DMS53 (cell line): Measurements from ENCODE around the gene HDAC4.

Experiments
- DNase-seq: peaks from one replicate; lab custom pipeline; 2025; lab: John Stamatoyannopoulos, UW

Gene HDAC4

DNA sequence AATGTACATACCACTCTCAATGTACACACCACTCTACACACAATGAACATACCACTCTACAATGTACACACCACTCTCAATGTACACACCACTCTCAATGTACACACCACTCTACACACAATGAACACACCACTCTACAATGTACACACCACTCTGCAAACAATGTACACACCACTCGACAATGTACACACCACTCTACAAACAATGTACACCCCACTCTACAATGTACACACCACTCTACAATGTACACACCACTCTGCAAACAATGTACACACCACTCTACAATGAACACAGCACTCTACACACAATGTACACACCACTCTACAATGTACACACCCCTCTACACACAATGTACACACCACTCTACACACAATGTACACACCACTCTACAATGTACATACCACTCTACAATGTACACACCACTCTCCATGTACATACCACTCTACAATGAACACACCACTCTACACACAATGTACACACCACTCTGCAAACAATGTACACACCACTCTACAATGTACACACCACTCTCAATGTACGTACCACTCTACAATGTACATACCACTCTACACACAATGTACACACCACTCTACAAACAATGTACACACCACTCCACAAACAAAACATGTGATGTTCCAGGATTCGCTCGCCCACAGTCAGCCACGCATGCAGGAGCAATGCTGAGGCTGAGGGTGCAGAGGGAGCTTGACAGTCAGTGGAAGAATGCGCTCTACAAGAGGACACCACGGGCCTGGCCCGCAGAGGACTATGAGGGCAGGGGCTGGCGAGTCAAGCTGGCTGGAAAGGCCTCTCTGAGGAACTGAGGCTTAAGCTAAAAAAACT lies 118.2 kb downstream of the HDAC4 start:
- peak; percentile 47 for DNase-seq

DNA sequence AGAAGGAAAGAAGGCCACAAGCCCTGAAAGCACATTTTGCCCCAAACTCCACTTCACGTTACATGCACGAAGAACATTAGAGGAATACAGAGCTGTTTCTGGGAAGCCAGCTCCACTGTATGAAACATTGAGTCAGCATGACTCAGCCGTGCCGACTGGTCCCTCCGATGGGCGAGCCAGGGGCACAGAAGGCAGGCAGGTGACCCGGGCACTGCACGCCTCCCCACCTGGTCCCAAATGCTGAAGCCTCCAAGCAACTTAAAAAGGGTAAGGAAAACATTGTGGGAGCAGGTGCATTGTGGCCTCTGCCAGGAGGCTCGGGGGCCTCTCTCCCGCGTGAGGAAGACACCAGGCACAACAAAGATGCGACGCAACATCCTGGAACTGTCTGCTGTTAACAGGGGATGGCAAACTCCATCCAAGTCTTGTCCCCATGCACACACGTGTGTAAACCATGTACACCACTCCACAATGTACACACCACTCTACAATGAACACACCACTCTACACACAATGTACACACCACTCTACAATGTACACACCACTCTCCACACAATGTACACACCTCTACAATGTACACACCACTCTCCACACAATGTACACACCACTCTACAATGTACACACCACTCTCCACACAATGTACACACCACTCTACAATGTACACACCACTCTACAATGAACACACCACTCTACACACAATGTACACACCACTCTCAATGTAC lies 120.4 kb downstream of the HDAC4 start:
- DNase-seq = peak; percentile 90

DNA sequence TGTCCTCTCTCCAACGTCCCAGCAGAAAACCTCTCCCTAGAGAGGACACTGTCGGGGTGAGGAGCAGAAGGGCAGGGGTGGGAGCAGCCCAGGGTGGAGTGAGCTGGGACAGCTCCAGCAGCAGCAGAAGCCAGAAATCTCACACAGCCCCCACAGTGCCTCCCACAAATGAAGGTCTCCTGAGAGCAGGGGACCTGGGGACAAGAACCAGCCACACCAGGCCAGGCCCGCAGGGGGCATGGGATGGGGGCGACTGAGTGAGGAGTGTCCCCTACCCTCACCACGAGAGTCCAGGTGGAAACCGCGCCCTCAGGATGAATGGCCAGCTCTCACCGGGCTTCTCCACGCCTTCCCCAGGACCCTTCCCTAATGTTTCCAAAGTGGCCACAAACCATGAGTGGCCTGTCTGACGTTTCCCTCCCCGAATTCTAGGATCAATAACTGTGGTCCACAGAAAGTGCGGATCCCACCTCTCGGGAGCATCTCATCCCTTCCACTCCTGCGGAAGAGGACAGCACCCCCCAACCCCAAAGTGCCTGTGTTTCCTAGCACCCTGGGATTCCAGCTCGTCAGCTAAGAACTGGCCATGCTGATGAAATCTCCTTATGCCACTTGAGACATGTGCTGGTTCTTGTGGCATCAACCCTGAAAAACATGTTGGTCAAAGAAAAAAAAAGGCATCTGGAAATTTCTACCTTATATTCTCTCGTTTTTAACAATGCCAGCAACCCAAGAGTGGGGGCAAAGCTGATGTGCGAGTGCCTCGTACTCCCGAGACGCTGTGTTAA lies 121.1 kb downstream of the HDAC4 start:
- no peak for DNase-seq

DNA sequence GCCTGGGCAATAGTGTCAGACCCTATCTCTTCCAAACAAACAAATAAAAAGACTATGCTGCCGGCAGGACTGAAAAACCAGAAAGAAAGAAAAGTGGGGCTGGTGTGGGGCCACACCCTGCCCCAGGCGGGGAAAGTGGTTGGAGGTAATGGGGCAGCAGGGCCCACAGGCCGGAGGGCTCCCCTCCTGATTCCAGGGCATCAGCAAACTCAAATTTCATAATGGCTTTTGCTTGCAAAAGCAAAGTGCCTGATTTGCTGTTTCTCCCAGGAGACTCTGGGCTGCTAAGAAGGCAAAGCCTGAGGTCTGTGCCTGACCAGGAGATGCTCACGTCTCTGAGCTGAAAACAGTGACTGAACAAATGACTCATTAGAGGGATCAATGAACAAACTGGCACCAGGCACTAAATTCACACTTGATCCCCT lies 121.9 kb downstream of the HDAC4 start:
- DNase-seq = no peak

DNA sequence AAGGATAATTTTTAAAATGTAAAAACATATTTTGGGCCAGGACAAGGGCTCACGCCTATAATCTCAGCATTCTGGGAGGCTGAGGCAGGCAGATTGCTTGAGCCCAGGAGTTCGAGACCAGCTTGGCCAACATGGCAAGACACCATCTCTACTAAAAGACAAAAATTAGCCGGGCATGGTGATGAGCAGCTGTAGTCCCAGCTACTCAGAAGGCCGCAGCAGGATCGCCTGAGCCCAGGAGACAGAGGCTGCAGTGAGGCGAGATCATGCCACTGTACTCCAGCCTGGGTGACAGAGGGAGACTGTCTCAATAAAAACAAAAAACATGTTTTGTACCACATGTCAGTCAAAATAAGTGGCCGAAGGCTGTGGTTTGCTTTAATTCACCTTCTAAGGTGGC lies 122.5 kb downstream of the HDAC4 start:
- DNase-seq = no peak

DNA sequence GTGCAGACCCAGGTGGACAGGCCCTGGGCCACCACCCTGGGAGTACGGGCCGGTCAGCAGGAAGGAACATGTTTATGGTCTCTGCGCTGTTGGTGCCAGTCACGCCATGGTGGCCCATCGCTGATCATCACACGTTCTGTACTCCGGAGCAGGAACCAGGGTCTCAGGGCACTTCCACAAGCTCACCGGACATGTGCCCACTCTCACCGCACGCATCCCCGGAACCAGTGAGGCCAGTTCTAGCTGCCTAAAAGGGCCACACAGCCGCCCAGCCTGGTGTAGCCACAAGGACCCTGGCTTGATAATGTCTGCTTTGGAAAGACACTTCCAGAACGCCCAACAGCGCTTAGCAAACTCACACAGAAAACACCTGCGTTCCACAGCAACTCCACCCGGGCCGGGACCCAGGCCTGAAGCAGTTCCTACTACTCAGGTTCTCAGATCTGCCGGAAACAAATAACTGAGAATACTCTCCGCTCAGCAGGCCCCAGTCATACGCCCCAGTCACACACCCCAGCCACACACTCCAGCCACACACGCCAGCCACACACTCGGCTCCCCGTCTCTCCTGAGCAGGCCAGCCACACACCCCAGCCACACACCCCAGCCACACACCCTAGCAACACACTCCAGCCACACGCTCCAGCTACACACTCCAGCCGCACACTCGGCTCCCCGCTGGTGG lies 123.3 kb downstream of the HDAC4 start:
- DNase-seq = no peak

DNA sequence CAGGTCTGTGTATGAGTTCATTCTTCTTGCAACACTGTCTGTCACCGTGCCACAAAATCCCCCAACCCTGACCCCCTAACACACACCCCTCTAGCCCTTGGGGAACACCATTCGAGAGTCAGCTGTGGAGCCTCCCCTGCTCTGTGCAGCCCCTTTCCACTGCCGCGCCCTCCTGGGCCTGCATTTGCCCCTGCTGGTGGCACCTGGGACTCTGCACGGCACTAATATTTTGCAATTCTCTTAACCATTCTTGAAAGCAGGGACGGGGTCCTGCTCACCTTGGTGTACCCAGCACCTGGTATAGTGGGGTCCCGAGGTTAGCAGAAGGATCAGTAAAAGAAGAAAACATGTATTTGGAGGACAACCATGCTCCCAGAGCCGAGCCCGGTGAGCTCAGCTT lies 124.0 kb downstream of the HDAC4 start:
- peak; percentile 33 for DNase-seq

DNA sequence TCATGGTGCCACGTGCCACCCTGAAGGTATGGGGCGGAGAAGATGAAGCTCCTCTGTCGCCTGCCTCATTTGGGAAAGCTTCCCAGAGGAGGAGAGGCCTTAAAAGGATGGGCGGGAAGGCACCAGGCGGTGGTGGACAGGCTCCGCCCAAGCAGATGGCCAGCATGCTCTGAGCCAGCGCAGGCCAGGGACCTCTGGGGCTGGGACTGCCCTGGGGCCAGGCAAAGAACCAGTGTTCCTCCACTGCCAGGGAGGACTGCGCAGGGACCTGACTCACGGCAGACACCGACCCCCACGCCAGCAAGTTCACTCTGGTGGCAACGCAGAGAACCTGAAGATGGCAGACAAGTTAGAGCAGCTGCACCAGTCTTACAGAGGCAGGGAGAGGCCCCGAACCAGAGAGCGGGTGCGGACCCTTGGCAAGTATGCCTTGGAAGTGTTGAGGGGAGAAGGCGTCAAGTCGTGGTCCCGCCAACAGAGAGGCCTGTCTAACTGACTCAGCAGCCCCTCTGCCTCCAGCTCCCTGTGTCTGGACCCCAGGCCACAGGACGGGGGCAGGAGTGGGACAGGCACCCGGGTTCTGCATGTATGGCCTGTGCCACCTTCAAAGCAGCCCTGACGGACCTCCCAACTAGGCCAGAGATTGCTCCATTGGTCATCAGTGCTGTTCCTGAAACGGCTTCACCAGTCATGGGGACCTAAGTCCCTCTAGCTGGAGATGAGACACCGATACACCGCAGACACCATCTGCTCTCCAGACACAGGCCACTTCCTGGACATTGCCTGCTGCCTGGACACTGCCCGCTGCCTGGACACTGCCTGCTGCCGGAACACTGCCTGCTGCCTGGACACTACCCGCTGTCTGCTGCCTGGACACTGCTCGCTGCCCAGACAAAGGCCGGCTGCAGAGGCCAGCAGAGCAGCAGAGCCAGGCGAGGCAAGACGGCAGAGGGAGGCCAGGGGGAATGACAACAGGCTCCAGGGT lies 124.7 kb downstream of the HDAC4 start:
- peak; percentile 92 for DNase-seq

DNA sequence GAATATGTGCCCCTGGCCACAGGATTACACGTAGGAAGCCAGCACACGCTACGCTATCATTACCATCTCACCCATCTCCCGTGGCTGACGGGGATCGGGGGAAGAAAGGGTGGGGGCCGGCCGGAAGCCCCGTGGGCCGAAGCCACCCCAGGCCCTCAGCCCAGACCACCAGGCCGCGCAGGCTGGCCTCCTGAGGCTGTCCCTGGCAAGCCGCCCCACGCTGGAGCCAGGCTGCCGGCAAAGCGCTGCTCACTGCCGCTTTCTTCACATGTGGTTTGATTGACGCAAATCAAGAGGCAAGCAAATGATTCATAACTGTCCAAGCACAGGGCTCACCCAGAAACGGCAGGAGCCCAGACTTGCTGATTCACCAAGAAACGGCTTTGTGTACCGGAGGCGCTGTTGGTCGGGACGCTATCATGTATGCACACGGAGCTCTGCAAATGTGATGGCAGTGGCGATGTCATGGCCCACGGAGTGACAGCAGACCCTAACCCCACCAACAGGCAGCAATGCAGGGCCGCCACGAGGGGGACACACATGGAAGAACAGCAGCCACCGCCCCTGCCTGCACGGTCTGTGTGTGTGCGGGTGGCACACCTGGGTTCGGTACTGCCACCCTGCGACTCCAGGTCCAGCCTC lies 125.7 kb downstream of the HDAC4 start:
- peak; percentile 98 for DNase-seq

DNA sequence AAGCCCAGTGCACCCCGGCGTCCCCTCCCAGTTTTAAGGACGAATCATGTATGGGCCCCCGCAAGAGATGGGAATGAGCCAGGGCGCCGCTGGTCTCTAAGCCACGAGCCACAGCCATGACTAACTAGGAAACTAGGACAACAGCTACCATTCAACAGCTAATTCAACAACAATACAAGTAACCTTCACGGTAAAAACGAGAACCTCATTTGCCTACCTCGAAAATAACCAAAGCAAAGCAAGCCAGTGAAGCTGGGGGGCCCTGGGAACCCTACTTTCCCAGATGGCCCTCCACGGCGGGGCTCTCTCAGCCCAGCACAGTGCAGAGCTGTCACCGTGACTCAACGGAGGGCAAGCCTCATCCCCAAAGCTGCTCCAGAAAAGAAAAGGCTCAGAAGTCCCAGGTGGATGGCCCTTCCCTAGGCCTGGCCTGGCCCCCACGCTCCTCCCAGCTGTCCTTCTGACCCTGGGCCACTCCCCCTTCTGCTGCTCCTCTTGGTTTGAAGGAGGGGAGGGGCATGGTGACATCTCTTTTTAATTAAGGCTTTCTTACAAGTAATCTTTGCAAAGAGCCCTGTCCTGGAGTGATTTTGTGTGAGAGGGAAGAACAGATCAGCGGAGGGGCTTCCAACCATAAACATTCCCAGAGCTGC lies 126.3 kb downstream of the HDAC4 start:
- DNase-seq = peak; percentile 84

DNA sequence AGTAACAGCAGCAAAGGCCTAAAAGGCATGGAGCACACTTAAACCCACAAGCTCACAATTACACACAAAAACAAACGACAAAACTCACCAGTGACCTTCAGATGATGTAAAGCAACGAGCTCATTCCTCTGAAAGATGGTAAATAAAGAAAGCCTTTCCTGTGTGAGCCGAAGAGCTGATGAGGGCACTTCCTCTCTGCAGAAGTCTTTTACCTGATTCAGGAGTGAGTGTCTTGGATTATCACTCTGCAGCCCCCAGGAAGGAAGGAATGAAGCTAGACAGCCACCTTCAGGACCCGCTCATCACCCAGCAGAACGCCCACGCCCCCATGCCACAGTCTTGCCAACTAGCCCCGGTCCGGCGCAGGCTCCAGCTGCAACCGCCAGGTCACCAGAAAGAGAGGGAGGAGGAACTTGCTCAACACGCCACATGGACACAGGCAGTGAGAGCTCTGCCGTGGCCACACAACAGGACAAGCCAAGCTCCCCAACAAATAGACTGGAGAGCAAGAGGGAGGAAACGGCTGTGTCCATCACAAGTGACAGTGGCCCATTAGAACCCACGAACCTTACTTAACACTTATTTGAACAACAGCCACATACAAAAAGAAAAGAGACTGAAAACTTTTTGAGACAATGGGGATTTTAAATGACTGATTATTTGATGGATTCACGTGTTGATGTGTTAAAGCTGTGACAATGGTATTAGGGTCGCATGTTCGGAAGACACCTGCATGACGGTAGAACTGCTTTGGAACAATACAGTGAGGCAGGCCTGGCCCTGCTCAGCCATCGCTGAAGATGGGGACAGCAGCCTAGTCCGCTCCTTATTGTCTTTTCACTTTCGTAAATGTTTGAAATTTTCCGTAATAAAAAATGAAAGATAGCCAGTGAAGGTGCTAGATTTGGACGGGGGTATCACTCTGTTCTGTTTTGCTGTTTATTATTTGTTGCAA lies 127.3 kb downstream of the HDAC4 start:
- DNase-seq = no peak

DNA sequence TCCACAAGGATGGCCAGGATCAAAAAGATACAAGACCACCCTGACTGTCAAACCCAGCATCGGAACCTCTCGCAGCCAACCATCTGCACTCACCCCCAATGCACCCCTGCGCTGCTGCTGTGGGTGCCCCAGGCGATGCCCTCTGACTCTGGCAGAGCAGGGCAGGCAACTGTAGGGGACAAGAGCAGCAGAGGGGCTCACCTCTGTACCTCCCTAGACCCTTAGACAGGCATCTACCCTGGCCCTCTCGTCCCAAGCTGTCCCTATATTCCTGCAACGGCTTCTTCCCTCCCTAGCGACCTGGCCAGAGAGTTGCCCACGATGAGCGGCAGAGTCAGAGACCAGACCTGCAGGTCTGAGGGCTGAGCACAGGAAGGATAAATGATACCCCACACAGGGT lies 128.2 kb downstream of the HDAC4 start:
- no peak for DNase-seq

DNA sequence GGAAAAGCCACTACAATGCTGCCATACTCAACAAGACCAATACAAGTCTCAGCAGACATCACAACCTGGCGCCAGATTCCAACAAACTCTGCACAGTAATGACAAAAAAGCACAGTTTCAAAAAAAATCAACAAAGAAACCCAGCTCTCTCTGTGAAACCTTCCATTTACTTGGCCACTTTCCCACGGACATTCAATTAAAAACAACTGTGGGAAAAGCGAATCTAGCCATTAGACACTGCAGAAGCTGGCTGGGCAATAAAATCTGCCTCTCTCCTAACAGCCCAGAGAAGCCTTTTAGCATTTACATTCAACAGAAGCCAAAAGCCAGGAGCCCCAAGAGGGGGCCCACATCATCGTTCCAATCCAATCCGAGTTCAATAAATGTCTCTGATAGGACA lies 128.9 kb downstream of the HDAC4 start:
- no peak for DNase-seq

DNA sequence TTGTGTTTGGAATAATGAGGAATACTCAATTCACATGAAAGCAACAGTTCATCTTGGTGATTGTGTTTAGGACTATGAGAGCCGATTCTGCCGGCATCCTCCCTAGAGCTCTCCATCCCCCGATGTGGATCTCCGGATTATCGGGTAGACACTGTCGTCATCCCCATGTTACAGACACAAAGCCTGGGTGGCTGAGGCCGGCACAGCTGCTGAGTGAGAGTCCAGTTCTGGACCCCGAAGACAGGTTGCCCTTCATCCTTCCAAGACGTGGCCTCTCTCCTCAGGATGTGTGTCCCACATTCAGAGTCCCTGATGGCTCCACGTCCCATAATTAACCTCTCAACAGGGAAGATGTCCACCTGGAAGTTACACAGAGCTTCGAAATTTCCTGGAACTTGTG lies 129.3 kb downstream of the HDAC4 start:
- DNase-seq = no peak

DNA sequence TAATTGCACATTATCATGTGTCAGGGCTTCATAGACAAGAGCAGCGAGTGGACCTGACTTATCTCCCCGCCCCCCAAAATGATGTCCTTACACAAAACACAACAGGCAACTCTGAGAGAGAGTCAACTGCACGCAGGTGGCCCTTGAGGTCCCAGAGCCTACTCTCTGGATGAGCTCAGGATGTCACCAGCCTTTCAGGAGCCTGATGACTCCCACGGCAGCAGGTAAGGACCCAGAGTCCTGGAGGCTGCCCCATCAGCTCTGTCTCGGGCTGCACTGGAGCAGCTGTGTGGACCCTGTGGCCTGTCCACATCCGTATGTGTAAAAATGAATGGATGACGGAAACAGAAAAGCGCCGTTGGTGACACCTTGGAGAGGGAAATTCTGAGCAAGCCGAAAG lies 130.9 kb downstream of the HDAC4 start:
- no peak for DNase-seq

DNA sequence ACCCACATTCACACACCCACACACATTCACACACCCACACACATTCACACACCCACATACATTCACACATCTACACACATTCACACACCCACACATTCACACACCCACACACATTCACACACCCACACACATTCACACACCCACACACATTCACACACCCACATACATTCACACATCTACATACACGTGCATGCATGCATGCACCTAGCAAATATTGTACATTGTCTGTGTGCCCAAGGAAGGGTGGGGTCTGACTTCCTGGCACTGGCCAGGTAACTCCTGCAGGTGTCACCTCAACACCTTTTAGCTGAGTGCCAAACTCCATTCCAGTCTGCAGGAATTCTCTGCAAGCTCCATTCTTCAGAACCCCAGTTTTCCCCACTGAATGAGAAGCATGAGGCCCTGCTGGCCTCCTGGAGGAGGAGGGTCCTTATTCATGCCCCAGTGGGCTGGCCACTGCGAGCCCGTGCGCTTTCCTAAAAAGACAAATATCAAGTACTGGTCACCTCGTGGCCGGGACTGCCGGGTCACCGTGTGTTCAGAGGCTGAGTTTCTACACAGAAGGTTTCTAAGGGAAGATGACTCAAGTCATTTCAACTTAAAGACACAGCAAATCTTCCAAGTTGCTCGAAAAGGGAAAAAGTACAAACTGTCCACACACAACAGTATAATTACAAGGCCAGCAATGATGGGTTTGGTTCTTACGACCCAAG lies 131.5 kb downstream of the HDAC4 start:
- peak; percentile 39 for DNase-seq

DNA sequence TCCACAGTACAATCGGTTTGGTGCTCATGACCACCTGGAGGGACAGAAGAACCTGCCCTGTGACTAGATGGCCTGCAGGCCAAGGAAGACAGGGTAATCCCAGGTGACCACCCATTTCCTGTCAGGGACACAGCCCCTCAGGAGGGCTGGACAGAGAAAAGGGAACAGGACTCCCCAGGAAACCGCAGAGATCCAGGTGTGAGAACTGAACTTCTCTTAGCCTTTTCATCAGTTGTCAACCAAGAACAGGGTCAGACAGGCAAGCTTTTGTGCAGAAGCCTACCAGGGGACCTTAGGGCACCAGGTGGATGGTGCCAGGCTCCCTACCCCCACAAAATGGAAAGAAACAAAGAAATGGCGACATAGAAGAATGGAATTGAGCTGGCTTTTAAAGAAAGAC lies 132.3 kb downstream of the HDAC4 start:
- no peak for DNase-seq

DNA sequence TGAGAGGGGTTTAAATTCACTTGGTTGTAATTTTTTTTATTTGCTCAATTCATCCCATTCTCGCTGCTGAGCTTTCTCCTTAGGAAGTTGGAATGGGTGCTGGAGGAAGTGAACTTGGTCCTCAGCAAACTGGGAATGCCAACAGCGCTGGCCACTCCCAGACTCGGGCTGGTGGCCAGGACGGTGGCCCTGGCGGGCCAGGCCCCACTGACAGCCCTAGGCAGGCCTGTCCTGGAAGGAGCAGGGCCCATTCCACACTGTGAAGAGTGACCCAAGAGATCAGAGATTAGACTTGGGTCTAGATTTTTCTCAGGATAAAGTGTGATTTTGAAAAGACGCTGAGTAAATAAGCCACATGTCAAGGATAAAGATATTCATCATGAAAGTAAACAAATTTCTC lies 132.7 kb downstream of the HDAC4 start:
- DNase-seq = no peak
